ENCODE data around the gene THSD4.

The THSD4 gene

DNA sequence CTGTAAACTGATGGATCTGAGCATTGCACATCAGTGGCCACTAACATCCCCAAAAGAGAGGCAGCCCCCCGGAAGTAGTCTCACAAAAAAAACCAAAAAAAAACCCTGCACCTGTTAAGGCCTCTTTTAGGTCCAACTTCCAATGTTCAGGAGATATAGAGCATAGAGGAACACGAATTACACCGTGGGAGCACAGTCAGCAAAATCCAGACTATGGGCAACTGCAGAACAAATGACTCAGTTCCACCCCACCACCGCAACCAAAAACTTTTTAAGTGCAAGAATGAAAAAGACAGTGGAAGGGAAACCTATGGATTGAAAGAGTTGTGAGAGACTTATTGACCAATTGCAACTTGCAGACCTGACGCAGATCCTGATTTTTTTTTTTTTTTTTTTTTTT is 652.9 kb downstream of the THSD4 start:
- TF ChIP-seq, protein P1, sequence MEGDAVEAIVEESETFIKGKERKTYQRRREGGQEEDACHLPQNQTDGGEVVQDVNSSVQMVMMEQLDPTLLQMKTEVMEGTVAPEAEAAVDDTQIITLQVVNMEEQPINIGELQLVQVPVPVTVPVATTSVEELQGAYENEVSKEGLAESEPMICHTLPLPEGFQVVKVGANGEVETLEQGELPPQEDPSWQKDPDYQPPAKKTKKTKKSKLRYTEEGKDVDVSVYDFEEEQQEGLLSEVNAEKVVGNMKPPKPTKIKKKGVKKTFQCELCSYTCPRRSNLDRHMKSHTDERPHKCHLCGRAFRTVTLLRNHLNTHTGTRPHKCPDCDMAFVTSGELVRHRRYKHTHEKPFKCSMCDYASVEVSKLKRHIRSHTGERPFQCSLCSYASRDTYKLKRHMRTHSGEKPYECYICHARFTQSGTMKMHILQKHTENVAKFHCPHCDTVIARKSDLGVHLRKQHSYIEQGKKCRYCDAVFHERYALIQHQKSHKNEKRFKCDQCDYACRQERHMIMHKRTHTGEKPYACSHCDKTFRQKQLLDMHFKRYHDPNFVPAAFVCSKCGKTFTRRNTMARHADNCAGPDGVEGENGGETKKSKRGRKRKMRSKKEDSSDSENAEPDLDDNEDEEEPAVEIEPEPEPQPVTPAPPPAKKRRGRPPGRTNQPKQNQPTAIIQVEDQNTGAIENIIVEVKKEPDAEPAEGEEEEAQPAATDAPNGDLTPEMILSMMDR (IDR thresholded peaks at IDR 0.05): no peak

DNA sequence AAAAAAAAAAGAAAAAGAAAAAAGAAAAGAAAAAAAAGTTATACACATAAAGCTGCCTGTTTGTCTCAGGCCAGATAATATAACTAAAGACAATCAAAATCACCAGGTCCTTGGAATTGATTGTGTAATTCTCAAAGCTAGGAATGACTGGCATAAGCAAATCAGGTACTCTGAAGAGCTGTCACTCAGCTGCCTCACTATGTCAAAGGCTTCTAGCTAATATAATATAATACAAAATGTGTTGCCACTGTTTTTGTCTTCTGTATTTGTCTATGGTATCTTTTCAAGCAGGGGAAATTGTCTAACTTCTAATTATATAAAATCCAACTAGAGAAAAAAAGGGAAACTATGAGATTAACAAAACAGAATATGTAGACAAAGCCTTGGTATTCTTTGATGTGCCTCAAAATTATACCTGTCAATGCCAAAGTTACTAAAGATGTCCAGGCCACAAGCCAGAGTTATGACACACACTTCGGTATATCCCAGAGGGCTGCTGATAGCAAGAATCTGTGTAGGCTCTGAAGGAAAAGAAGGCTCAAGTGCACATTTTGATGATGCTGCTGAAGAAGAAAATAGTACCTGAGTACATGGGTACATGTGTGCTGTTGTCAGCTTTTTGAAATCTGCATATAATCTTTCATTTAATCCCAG is 658.1 kb downstream of the THSD4 start:
- TF ChIP-seq, protein P1 (IDR thresholded peaks at IDR 0.05): no peak

DNA sequence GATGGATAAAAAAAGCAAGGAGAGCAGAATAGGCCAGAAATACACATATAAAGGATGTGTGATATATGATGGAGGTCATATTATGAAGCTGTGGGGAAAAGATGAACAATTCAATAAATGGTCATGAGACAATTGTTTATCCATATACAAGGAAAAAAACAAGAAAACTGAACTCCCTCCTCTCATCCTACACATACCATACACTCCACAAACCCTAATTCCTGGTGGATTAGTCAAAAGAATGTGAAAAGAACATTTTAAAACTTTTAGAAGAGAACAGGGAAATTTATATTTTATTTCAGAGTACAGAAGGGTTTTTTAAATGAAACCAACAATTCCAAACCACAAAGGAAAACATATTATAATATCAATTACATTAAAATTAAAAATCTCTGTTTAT is 660.6 kb downstream of the THSD4 start:
- TF ChIP-seq, protein P1 (IDR thresholded peaks at IDR 0.05): no peak

DNA sequence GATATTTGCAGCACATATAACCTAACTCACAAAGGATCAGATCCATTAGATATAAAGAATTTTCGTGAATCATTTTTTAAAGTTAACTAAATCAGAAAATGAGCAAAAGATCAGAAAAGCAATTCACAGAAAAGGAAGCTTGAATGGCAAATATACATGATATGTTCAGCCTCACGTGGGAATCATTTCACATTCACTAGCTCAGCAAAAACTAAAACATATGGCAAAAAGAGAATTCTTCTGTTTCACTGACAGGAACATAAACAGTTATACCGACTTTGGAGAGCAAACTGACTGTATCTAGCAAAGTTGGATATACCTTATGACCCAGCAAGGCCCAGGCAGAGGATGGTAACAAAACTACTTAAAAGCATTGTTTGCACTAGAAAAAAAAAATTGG is 661.0 kb downstream of the THSD4 start:
- TF ChIP-seq, protein P1 (IDR thresholded peaks at IDR 0.05): no peak

DNA sequence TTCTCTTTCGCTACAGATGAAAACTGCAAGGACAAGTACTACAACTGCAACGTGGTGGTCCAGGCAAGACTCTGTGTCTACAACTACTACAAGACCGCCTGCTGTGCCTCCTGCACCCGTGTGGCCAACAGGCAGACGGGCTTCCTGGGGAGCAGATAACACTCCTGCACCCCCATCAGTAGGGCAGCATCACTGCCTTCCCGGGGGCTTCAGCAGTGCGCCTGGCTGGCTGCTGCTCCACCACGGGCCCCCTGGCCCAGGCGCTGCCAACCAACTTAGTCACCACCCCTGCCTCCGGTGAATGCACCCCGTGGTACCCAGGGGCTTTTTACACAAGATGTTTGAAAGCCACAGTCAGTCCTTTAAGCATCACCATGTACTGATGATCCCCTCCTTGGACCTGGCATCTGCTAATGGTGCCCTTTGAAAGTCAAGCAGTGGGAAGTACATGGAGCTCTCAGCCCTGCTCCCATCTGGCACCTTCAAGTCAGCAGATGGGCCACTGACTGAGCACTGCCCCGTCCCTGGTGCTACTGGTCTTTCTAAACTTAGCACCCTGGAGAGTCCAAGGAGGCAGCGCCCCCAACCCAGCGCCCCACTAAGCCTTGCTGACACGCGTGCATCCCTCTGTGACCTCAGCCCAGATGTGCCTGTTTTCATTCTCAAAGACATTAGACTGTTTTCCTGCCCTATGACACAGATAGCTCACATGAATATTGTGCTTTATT is 662.1 kb downstream of the THSD4 start:
- TF ChIP-seq, protein P1 (IDR thresholded peaks at IDR 0.05): no peak

DNA sequence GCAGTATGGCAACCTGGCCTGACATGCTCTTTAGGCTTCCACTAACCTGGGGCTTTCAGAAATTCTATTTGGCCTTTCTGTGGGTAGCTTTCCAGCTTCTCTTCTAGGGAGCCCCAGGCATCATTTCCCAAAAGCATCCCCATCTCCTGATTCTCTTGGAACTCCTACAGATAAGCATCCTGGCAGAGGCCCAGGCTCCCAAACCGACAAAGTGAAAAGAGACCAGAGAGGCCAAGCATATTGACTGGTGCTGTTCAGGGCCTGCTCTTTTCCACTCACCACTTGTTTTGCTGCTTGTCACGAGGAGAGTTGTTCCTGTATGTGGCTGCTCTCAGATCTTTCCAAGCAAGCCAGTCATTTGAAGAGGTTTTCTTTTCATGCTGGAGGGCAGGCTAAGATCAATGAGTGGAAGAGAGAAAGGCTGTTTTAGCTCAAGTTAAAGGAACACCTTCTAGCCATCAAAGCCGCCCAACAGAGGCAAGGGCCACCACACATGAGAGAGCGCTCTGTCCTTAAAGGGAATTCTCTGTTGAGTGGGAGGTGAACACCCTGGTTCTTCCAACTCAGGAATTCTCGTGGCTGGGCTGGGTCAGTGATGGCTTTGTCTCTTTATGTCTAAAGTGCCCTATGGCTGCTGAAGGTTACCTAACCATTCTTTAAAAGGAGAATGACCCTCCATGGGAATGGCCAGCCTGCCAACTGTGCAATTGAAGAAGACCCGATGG is 664.0 kb downstream of the THSD4 start:
- TF ChIP-seq, protein P1 (IDR thresholded peaks at IDR 0.05): no peak

DNA sequence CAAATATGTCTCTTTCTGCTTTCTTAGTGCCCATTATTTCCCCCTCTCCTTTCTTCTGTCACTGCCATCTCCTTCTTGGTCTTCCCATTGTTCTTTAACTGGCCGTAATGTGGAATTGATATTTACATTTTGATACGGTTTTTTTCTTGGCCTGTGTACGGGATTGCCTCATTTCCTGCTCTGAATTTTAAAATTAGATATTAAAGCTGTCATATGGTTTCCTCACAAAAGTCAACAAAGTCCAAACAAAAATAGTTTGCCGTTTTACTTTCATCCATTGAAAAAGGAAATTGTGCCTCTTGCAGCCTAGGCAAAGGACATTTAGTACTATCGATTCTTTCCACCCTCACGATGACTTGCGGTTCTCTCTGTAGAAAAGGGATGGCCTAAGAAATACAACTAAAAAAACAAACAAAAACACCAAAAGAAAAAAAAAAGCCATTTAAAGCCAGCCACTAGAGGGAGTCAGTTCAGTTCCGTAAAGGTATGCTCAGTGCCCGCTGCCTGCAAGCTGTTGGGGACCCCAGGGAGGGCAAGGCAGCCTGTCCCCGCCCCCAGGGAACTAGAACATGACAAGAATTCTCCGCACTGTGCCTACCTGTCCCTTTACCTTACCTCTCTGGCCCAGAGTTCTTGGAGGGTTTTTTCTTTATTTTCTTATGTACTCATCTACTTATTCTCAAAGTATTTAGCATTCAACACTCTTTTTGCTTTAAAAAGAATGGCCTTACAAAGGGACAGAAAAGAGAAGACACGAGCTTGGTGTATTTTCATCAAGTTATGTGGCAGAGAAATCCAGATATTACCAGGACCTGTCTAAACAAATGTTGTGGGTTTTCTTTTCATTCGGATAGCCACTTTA is 665.1 kb downstream of the THSD4 start:
- TF ChIP-seq, protein P1 (IDR thresholded peaks at IDR 0.05): peak; percentile 85

Measured in LNCAP (cell line).